ENCODE measurements around the gene AKAP5. TPM values are rescaled to one million over a fixed set of nuclear protein-coding genes. Genes with fewer than 3 reads are reported as not detected.

AKAP5 gene
- total and polyA plus RNA-seq, 2 experiments from 2014 or later, result 0.08 to 0.22 TPM

GRCh38 chr14:64522591-64523355 is 57.5 kb downstream of the AKAP5 start:
- Histone ChIP-seq H3K4me2 (ENCODE audit: unreplicated experiment) (no peak overlapping the region), H3K4me3 (no peak overlapping the region), H3K9me3 (ENCODE audit: low read depth) (no peaks in the 10 kb centered on the region), H3K27me3 (replicated peaks; ENCODE audit: insufficient read depth) (no peaks in the 10 kb centered on the region), H3K36me3 (ENCODE audit: low read depth) (peaks cover 57% of the 10 kb centered on the region), H3F3A (ENCODE audit: insufficient read depth) (peaks cover 29% of the 10 kb centered on the region; the same call in 1 of the 2 replicates), H3K4me1 (ENCODE audit: insufficient read depth) (no peaks in the 10 kb centered on the region), H3K27ac (no peak overlapping the region), H3K9me2 (ENCODE audit: insufficient read depth) (no peaks in the 10 kb centered on the region), H2AFZ (no peak overlapping the region), H3K9ac (no peak overlapping the region), H4K20me1 (ENCODE audit: insufficient read depth) (peaks cover 24% of the 10 kb centered on the region), H3K79me2 (ENCODE audit: insufficient read depth) (peaks cover 100% of the 10 kb centered on the region)
- TF ChIP-seq EZH2phosphoT487 (IDR thresholded peaks at IDR 0.05; ENCODE audit: insufficient read depth, low read depth) (no peak), EZH2 (IDR thresholded peaks at IDR 0.05; ENCODE audit: insufficient read depth, poor library complexity, severe bottlenecking) (no peak)
- no peak for DNase-seq
- WGBS, 2 experiments (ENCODE audit: low coverage in 1 of 2, low lambda C conversion rate in 2 of 2, missing lambda C conversion rate in 2 of 2), result 92% methylated on average over 9 of the region's 9 CpGs
- in situ Hi-C loops (cut with MboI), result no loop called here

Other genes starting within 250 kb of the AKAP5 start
- not detected in 2 replicates for gene ESR2, start 171.1 kb upstream of the AKAP5 start, total RNA-seq (2014; rRNA removed; shearing (Covaris generic))
- gene ESR2, start 171.1 kb upstream of the AKAP5 start, polyA plus RNA-seq (2016; fragmentation: Nextera tagmentation; extraction: Ambion mirVana), result not detected in 2 replicates
- gene MTHFD1, start 77.1 kb upstream of the AKAP5 start, total RNA-seq (2014; rRNA removed; shearing (Covaris generic)), result 23.4 and 24.1 TPM in 2 replicates
- 45.6 and 52.9 TPM in 2 replicates for gene MTHFD1, start 77.1 kb upstream of the AKAP5 start, polyA plus RNA-seq (2016; fragmentation: Nextera tagmentation; extraction: Ambion mirVana)
- 3.6 and 7.0 TPM in 2 replicates for gene ZBTB25, start 38.3 kb downstream of the AKAP5 start, total RNA-seq (2014; rRNA removed; shearing (Covaris generic))
- gene ZBTB25, start 38.3 kb downstream of the AKAP5 start, polyA plus RNA-seq (2016; fragmentation: Nextera tagmentation; extraction: Ambion mirVana), result 8.0 and 12.5 TPM in 2 replicates
- gene ZBTB1, start 39.3 kb downstream of the AKAP5 start, total RNA-seq (2014; rRNA removed; shearing (Covaris generic)), result 46.9 and 60.0 TPM in 2 replicates
- 37.5 and 39.1 TPM in 2 replicates for gene ZBTB1, start 39.3 kb downstream of the AKAP5 start, polyA plus RNA-seq (2016; fragmentation: Nextera tagmentation; extraction: Ambion mirVana)
- gene HSPA2, start 75.2 kb downstream of the AKAP5 start, total RNA-seq (2014; rRNA removed; shearing (Covaris generic)), result 28.1 and 28.9 TPM in 2 replicates
- gene HSPA2, start 75.2 kb downstream of the AKAP5 start, polyA plus RNA-seq (2016; fragmentation: Nextera tagmentation; extraction: Ambion mirVana), result 29.3 and 31.4 TPM in 2 replicates
- gene PPP1R36, start 84.5 kb downstream of the AKAP5 start, total RNA-seq (2014; rRNA removed; shearing (Covaris generic)), result 1.6 TPM in 1 of 2 replicates, not detected in the other
- 1.8 and 2.0 TPM in 2 replicates for gene PPP1R36, start 84.5 kb downstream of the AKAP5 start, polyA plus RNA-seq (2016; fragmentation: Nextera tagmentation; extraction: Ambion mirVana)
- gene PLEKHG3, start 238.9 kb downstream of the AKAP5 start, total RNA-seq (2014; rRNA removed; shearing (Covaris generic)), result 4.6 and 6.9 TPM in 2 replicates
- 2.1 and 2.4 TPM in 2 replicates for gene PLEKHG3, start 238.9 kb downstream of the AKAP5 start, polyA plus RNA-seq (2016; fragmentation: Nextera tagmentation; extraction: Ambion mirVana)